B cell (primary cell): Measurements from ENCODE around the gene ABL1. TPM values are rescaled to one million over a fixed set of nuclear protein-coding genes. Genes with fewer than 3 reads are reported as not detected.

Experiments used
- ATAC-seq: fragments of 200-7000 bp; cut with Tn5 transposase; one replicate; pipeline ENCODE4 v1.10.0; 2021; ENCODE audit warnings: low read depth, mild to moderate bottlenecking, moderate number of reproducible peaks, moderate library complexity
- CTCF ChIA-PET: fragments of 350-600 bp; sonication (Branson Sonifier 250); formaldehyde crosslinking; loops from one replicate; lab custom pipeline; 2021; ENCODE audit warnings: antibody characterized with exemption, inconsistent platforms; lab: Charles Lee
- POLR2A ChIA-PET: fragments of 350-600 bp; sonication (Branson Sonifier 250); formaldehyde crosslinking; loops from one replicate; lab custom pipeline; 2021; ENCODE audit warnings: antibody characterized with exemption; lab: Charles Lee
- DNase-seq: peaks from one replicate; pipeline ENCODE4 v3.0.0; 2013
- H2AFZ ChIP-seq: 2 replicates; pipeline ENCODE4 v1.6.1; 2012; ENCODE audit warnings: mild to moderate bottlenecking, low read depth, low read length; ENCODE audit not compliant: insufficient read depth, poor library complexity, severe bottlenecking
- H3K27ac ChIP-seq, 2 donors: 1 replicate in 1 of 2; 2 replicates in 1 of 2; pipeline ENCODE4 v1.5.1; 2012 to 2013; ENCODE audit warnings: low read length in 2 of 2, mild to moderate bottlenecking in 2 of 2, moderate library complexity in 1 of 2
- H3K27me3 ChIP-seq, 4 experiments: fragments of 200-600 bp in 1 of 4; sonication (generic) in 1 of 4; replicated peaks in 1 of 4; 1 replicate in 2 of 4; 2 replicates in 2 of 4; pipeline versions ENCODE4 v1.6.1 to v1.7.0; 2013 to 2016; ENCODE audit warnings: low read length in 3 of 4, mild to moderate bottlenecking in 2 of 4, mixed read lengths in 1 of 4, moderate library complexity in 1 of 4; ENCODE audit not compliant: insufficient read depth in 4 of 4, control insufficient read depth in 3 of 4; ENCODE audit errors: control extremely low read depth in 1 of 4
- H3K36me3 ChIP-seq, 2 experiments: replicated peaks in 1 of 2; 1 replicate in 1 of 2; 2 replicates in 1 of 2; pipeline versions ENCODE4 v1.6.1 to v1.7.1; 2013; ENCODE audit warnings: low read length in 1 of 2; ENCODE audit not compliant: insufficient read depth in 2 of 2, control insufficient read depth in 1 of 2; ENCODE audit errors: control extremely low read depth in 1 of 2, extremely low read depth in 1 of 2
- H3K4me1 ChIP-seq, 2 donors: fragments of 200-600 bp in 1 of 2; sonication (generic) in 1 of 2; 1 replicate in 1 of 2; 2 replicates in 1 of 2; pipeline versions ENCODE4 v1.5.1 to v1.6.1; 2013 to 2017; ENCODE audit warnings: low read length in 2 of 2; ENCODE audit not compliant: control insufficient read depth in 2 of 2, insufficient read depth in 2 of 2
- H3K4me2 ChIP-seq: replicated peaks from 2 replicates; pipeline ENCODE3; 2012; ENCODE audit warnings: mild to moderate bottlenecking, low read depth, low read length; ENCODE audit not compliant: poor library complexity, severe bottlenecking
- H3K4me3 ChIP-seq, 5 experiments: fragments of 200-600 bp in 1 of 5; sonication (generic) in 1 of 5; 1 replicate in 3 of 5; 2 replicates in 2 of 5; pipeline versions ENCODE4 v1.5.1 to v1.7.0; 2011 to 2016; ENCODE audit warnings: low read length in 4 of 5, mild to moderate bottlenecking in 4 of 5, low read depth in 2 of 5, control low read depth in 1 of 5, moderate library complexity in 1 of 5; ENCODE audit not compliant: insufficient read depth in 1 of 5; ENCODE audit errors: control extremely low read depth in 1 of 5, extremely low read depth in 1 of 5
- H3K79me2 ChIP-seq: fragments of 200-600 bp; sonication (generic); one replicate; pipeline ENCODE4 v1.6.0; 2016; ENCODE audit warnings: low read length; ENCODE audit not compliant: control insufficient read depth, insufficient read depth
- H3K9ac ChIP-seq: fragments of 200-600 bp; sonication (generic); 2 replicates; pipeline ENCODE4 v1.6.1; 2017; ENCODE audit warnings: mild to moderate bottlenecking, low read length, moderate library complexity
- H3K9me3 ChIP-seq, 3 donors: one replicate each; pipeline versions ENCODE4 v1.6.1 to v1.7.1; 2013; ENCODE audit warnings: low read length in 2 of 3; ENCODE audit not compliant: control insufficient read depth in 2 of 3, insufficient read depth in 1 of 3; ENCODE audit errors: control extremely low read depth in 1 of 3
- H4K20me1 ChIP-seq: 2 replicates; pipeline ENCODE4 v1.6.0; 2012; ENCODE audit warnings: mild to moderate bottlenecking, low read length; ENCODE audit not compliant: insufficient read depth, control insufficient read depth, poor library complexity, severe bottlenecking
- H3K27ac Mint-ChIP-seq: one replicate; pipeline ENCODE4 v1.8.0; 2021; ENCODE audit warnings: mixed read lengths
- H3K27me3 Mint-ChIP-seq: one replicate; pipeline ENCODE4 v1.8.0; 2021; ENCODE audit warnings: mixed read lengths
- H3K4me1 Mint-ChIP-seq: one replicate; pipeline ENCODE4 v1.8.0; 2021; ENCODE audit warnings: mixed read lengths
- H3K4me3 Mint-ChIP-seq: one replicate; pipeline ENCODE4 v1.8.0; 2021; ENCODE audit warnings: mixed read lengths
- H3K9me3 Mint-ChIP-seq: one replicate; pipeline ENCODE4 v1.8.0; 2022; ENCODE audit warnings: mixed read lengths; ENCODE audit not compliant: insufficient read depth
- CTCF ChIP-seq: fragments of 200-600 bp; IDR thresholded peaks from one replicate; pipeline ENCODE4 v1.8.0; 2022; ENCODE audit warnings: antibody characterized with exemption, mild to moderate bottlenecking
- EZH2 ChIP-seq: IDR thresholded peaks from 2 replicates; pipeline ENCODE4 v1.6.1; 2012; ENCODE audit warnings: borderline replicate concordance, low read depth, mild to moderate bottlenecking, moderate library complexity, low read length; ENCODE audit not compliant: insufficient read depth, poor library complexity, severe bottlenecking
- WGBS: methylation state at CpG from one replicate; pipeline ENCODE4 v1.1.5; 2013; ENCODE audit warnings: missing lambda C conversion rate; ENCODE audit not compliant: insufficient coverage; 5-methylcytosine and 5-hydroxymethylcytosine counted together
- intact Hi-C: fragments of 100-400 bp; cut with micrococcal nuclease; formaldehyde crosslinking; loops from one replicate; pipeline ENCODE4 v1.10.0; 2022
- polyA plus RNA-seq: library from polyadenylated mRNA; depleted of rRNA; stranded (reverse); fragments of >200 nt; gene quantifications from 2 replicates; pipeline ENCODE4 v1.2.3, GENCODE V29; 2012
- total RNA-seq, 2 donors: library from RNA; stranded (reverse); fragments of 120-200 nt in 1 of 2; gene quantifications; 1 replicate in 1 of 2; 2 replicates in 1 of 2; pipeline versions ENCODE4 v1.2.3 to v1.2.4, GENCODE V29; 2013 to 2022

Gene ABL1
- total and polyA plus RNA-seq, 2 donors (not counting 1 experiment from before 2014, with no cell fraction given): 11.9 to 46.0 TPM

GRCh38 chr9:130824643-130825350 is 10.3 kb upstream of the ABL1 start:
- Histone ChIP-seq H3K9me3 (peaks cover 2 to 8% (median 4%) of the 10 kb centered on the region in 3 donors), H3K4me2 (no peak overlapping the region), H2AFZ (no peak overlapping the region), H3K27me3 (no peaks in the 10 kb centered on the region), H3K27ac (no peak overlapping the region), H3K4me3 (no peak overlapping the region), H3K79me2 (peaks cover 17% of the 10 kb centered on the region), H3K4me1 (no peaks in the 10 kb centered on the region), H3K9ac (no peak overlapping the region), H3K36me3 (no peaks in the 10 kb centered on the region), H4K20me1 (peaks cover 9% of the 10 kb centered on the region)
- CTCF ChIA-PET: interaction anchor here (1.4 kb wide), 1 partner anchor 8 kb away, joined by 3 read pairs; no protein-coding TSS in a partner anchor
- WGBS: no CpG with 5 or more reads among the region's 4 CpGs
- Mint-ChIP-seq H3K4me3 (no peak overlapping the region), H3K4me1 (peaks cover 2% of the 10 kb centered on the region), H3K9me3 (peaks cover 3% of the 10 kb centered on the region), H3K27me3 (no peaks in the 10 kb centered on the region), H3K27ac (no peak overlapping the region)
- TF ChIP-seq EZH2 (no peak), CTCF (no peak)
- POLR2A ChIA-PET: no interaction called here
- DNase-seq (no peak), ATAC-seq (no peak)
- intact Hi-C loops: no loop called here

- intact Hi-C loops: no loop called here
Measured at GRCh38 chr9:130825351-130825651, 9.8 kb upstream of the ABL1 start.

More at GRCh38 chr9:130825351-130825651, 9.8 kb upstream of the ABL1 start:
- ChIA-PET CTCF (interaction anchor here (1.4 kb wide), 1 partner anchor 8 kb away, joined by 3 read pairs; no protein-coding TSS in a partner anchor), POLR2A (no interaction called here)
- no peak overlapping the region for H2AFZ ChIP-seq
- H3K27me3 ChIP-seq: no peaks in the 10 kb centered on the region
- DNase-seq: no peak
- H3K4me2 ChIP-seq: no peak overlapping the region
- peaks cover 17% of the 10 kb centered on the region for H3K79me2 ChIP-seq
- no peak overlapping the region for H3K27ac ChIP-seq
- Mint-ChIP-seq H3K27ac (no peak overlapping the region), H3K4me3 (no peak overlapping the region), H3K4me1 (peaks cover 2% of the 10 kb centered on the region), H3K27me3 (no peaks in the 10 kb centered on the region), H3K9me3 (peaks cover 3% of the 10 kb centered on the region)
- no peak overlapping the region for H3K9ac ChIP-seq
- peaks cover 2 to 8% (median 4%) of the 10 kb centered on the region in 3 donors for H3K9me3 ChIP-seq
- H3K36me3 ChIP-seq: no peaks in the 10 kb centered on the region
- no peak for ATAC-seq
- H4K20me1 ChIP-seq: peaks cover 11% of the 10 kb centered on the region
- no peak overlapping the region for H3K4me3 ChIP-seq
- TF ChIP-seq EZH2 (no peak), CTCF (no peak)
- H3K4me1 ChIP-seq: no peaks in the 10 kb centered on the region
